H1 (cell line): Measurements from ENCODE around the gene ARID5B. TPM values are rescaled to one million over a fixed set of nuclear protein-coding genes. Genes with fewer than 3 reads are reported as not detected.

Experiments used
- CTCF ChIA-PET: fragments of 300-600 bp; sonication (Branson Sonifier 250); formaldehyde crosslinking; loops from one replicate; lab custom pipeline; 2021; ENCODE audit not compliant: partially characterized antibody; lab: Charles Lee
- POLR2A ChIA-PET: fragments of 300-600 bp; sonication (Branson Sonifier 250); formaldehyde crosslinking; loops from one replicate; lab custom pipeline; 2021; ENCODE audit warnings: inconsistent platforms; ENCODE audit not compliant: partially characterized antibody; lab: Charles Lee
- DNase-seq, 2 experiments: peaks; one replicate each; pipeline versions ENCODE4 v3.0.0 to v3.0.0-alpha.2; 2010 to 2022; ENCODE audit warnings: low spot score in 2 of 2, low read depth in 1 of 2, mixed read lengths in 1 of 2
- FAIRE-seq: peaks from 2 replicates; lab custom pipeline; 2011; peaks lifted over from hg19 to GRCh38; lab: Jason Lieb, UNC
- H2AFZ ChIP-seq: 2 replicates; pipeline ENCODE4 v1.8.1; 2012; ENCODE audit warnings: low read length, inconsistent platforms
- H2AK5ac ChIP-seq: 2 replicates; pipeline ENCODE4 v1.6.1; 2013; ENCODE audit warnings: low read depth, low read length
- H2BK120ac ChIP-seq: replicated peaks from 2 replicates; pipeline ENCODE3; 2013; ENCODE audit warnings: low read depth, low read length, inconsistent platforms
- H2BK12ac ChIP-seq: 2 replicates; pipeline ENCODE4 v1.6.1; 2013; ENCODE audit warnings: low read depth, low read length
- H2BK15ac ChIP-seq: 2 replicates; pipeline ENCODE4 v1.6.1; 2013; ENCODE audit warnings: low read length
- H2BK20ac ChIP-seq: 2 replicates; pipeline ENCODE4 v1.6.1; 2013; ENCODE audit warnings: low read length
- H2BK5ac ChIP-seq: 2 replicates; pipeline ENCODE4 v1.6.1; 2013; ENCODE audit warnings: low read depth, low read length
- H3K14ac ChIP-seq: 2 replicates; pipeline ENCODE4 v1.6.1; 2013; ENCODE audit warnings: inconsistent platforms; ENCODE audit not compliant: insufficient read length
- H3K18ac ChIP-seq: 2 replicates; pipeline ENCODE4 v1.6.1; 2013; ENCODE audit warnings: low read length; ENCODE audit errors: extremely low read depth
- H3K23ac ChIP-seq: 2 replicates; pipeline ENCODE4 v1.6.1; 2013; ENCODE audit warnings: inconsistent platforms; ENCODE audit not compliant: insufficient read length
- H3K23me2 ChIP-seq: 2 replicates; pipeline ENCODE4 v1.6.1; 2013; ENCODE audit warnings: low read depth, low read length
- H3K27ac ChIP-seq: 2 replicates; pipeline ENCODE4 v1.6.1; 2011; ENCODE audit warnings: low read depth, low read length, inconsistent platforms
- H3K27me3 ChIP-seq, 4 experiments: replicated peaks in 1 of 4; 1 replicate in 1 of 4; 2 replicates in 3 of 4; pipeline versions ENCODE4 v1.6.1 to v1.8.1; 2011 to 2013; ENCODE audit warnings: low read length in 3 of 4, mild to moderate bottlenecking in 3 of 4, inconsistent platforms in 2 of 4, mixed read lengths in 2 of 4, moderate library complexity in 1 of 4; ENCODE audit not compliant: control insufficient read depth in 3 of 4, insufficient read depth in 3 of 4; ENCODE audit errors: extremely low read depth in 1 of 4
- H3K36me3 ChIP-seq, 4 experiments: 2 replicates each; pipeline versions ENCODE4 v1.6.1 to v1.8.1; 2011 to 2013; ENCODE audit warnings: mild to moderate bottlenecking in 4 of 4, low read length in 3 of 4, moderate library complexity in 2 of 4, control low read depth in 1 of 4, inconsistent platforms in 1 of 4; ENCODE audit not compliant: insufficient read depth in 4 of 4, control insufficient read depth in 2 of 4
- H3K4ac ChIP-seq: replicated peaks from 2 replicates; pipeline ENCODE3; 2013; ENCODE audit warnings: low read length, low read depth, mixed read lengths, inconsistent platforms; ENCODE audit not compliant: insufficient read length
- H3K4me1 ChIP-seq, 4 experiments: replicated peaks in 1 of 4; 1 replicate in 1 of 4; 2 replicates in 3 of 4; pipeline versions ENCODE4 v1.6.1 to v1.8.1; 2011 to 2013; ENCODE audit warnings: low read length in 3 of 4, inconsistent platforms in 2 of 4, mixed read lengths in 1 of 4; ENCODE audit not compliant: insufficient read depth in 4 of 4, control insufficient read depth in 3 of 4
- H3K4me2 ChIP-seq, 2 experiments: 2 replicates each; pipeline versions ENCODE4 v1.6.1 to v1.8.1; 2011 to 2013; ENCODE audit warnings: low read depth in 2 of 2, low read length in 2 of 2, control low read depth in 1 of 2, inconsistent platforms in 1 of 2, mild to moderate bottlenecking in 1 of 2; ENCODE audit not compliant: insufficient read depth in 1 of 2
- H3K4me3 ChIP-seq, 4 experiments: fragments of 200-600, 300-600 bp in 1 of 4; sonication (generic), shearing (Covaris generic), sonication (Bioruptor Twin) in 1 of 4; 2 replicates each; pipeline versions ENCODE4 v1.5.1 to v1.8.1; 2011 to 2016; ENCODE audit warnings: low read length in 4 of 4, low read depth in 3 of 4, control low read depth in 2 of 4, inconsistent platforms in 2 of 4, mild to moderate bottlenecking in 2 of 4, mixed read lengths in 1 of 4, moderate library complexity in 1 of 4; ENCODE audit not compliant: insufficient read depth in 2 of 4; ENCODE audit errors: extremely low read depth in 1 of 4
- H3K56ac ChIP-seq: replicated peaks from 2 replicates; pipeline ENCODE3; 2013; ENCODE audit warnings: low read depth, mild to moderate bottlenecking, mixed read lengths, low read length, inconsistent platforms; ENCODE audit not compliant: insufficient read length
- H3K79me1 ChIP-seq: 2 replicates; pipeline ENCODE4 v1.6.1; 2013; ENCODE audit warnings: low read depth, low read length, control low read depth
- H3K79me2 ChIP-seq, 2 experiments: 2 replicates each; pipeline versions ENCODE4 v1.6.1 to v1.8.1; 2012 to 2013; ENCODE audit warnings: low read length in 2 of 2, mild to moderate bottlenecking in 2 of 2, inconsistent platforms in 1 of 2; ENCODE audit not compliant: insufficient read depth in 2 of 2, control insufficient read depth in 1 of 2
- H3K9ac ChIP-seq, 4 experiments: replicated peaks in 1 of 4; 1 replicate in 1 of 4; 2 replicates in 3 of 4; pipeline versions ENCODE4 v1.6.1 to v1.8.1; 2011 to 2013; ENCODE audit warnings: low read depth in 3 of 4, low read length in 3 of 4, control low read depth in 2 of 4, mild to moderate bottlenecking in 2 of 4, moderate library complexity in 2 of 4, inconsistent platforms in 1 of 4; ENCODE audit errors: extremely low read depth in 1 of 4
- H3K9me3 ChIP-seq, 2 experiments: 2 replicates each; pipeline versions ENCODE4 v1.6.1 to v1.8.1; 2012 to 2013; ENCODE audit warnings: mild to moderate bottlenecking in 2 of 2, moderate library complexity in 2 of 2, control low read depth in 1 of 2, inconsistent platforms in 1 of 2, low read depth in 1 of 2, low read length in 1 of 2, mixed read lengths in 1 of 2; ENCODE audit not compliant: insufficient read depth in 2 of 2
- H4K20me1 ChIP-seq, 2 experiments: replicated peaks in 1 of 2; 2 replicates each; pipeline versions ENCODE3 to v1.8.1; 2011 to 2013; ENCODE audit warnings: inconsistent platforms in 2 of 2, low read length in 2 of 2, mild to moderate bottlenecking in 1 of 2; ENCODE audit not compliant: insufficient read depth in 2 of 2, control insufficient read depth in 1 of 2
- H4K5ac ChIP-seq: 2 replicates; pipeline ENCODE4 v1.6.1; 2013; ENCODE audit warnings: low read length, low read depth, mixed read lengths, inconsistent platforms; ENCODE audit not compliant: insufficient read length
- H4K8ac ChIP-seq: 2 replicates; pipeline ENCODE4 v1.8.0; 2013; ENCODE audit warnings: mild to moderate bottlenecking, moderate library complexity, low read length, inconsistent platforms; ENCODE audit not compliant: insufficient read depth; ENCODE audit errors: extremely low read depth
- H4K91ac ChIP-seq: replicated peaks from 2 replicates; pipeline ENCODE3; 2013; ENCODE audit warnings: low read length, mixed read lengths, inconsistent platforms; ENCODE audit not compliant: insufficient read length
- ATF3 ChIP-seq: IDR thresholded peaks from 2 replicates; pipeline ENCODE4 v1.6.1; 2011; ENCODE audit warnings: low read depth, mild to moderate bottlenecking, low read length; ENCODE audit not compliant: insufficient read depth
- CEBPB ChIP-seq: IDR thresholded peaks from 2 replicates; pipeline ENCODE4 v1.6.1; 2012; ENCODE audit warnings: low read depth, low read length
- CREB1 ChIP-seq: IDR thresholded peaks from 2 replicates; pipeline ENCODE4 v1.6.1; 2012; ENCODE audit warnings: inconsistent platforms
- EP300 ChIP-seq, 2 experiments: IDR thresholded peaks; 1 replicate in 1 of 2; 2 replicates in 1 of 2; pipeline ENCODE4 v1.6.1; 2011 to 2012; ENCODE audit warnings: low read depth in 2 of 2, low read length in 2 of 2, mild to moderate bottlenecking in 2 of 2, borderline replicate concordance in 1 of 2, inconsistent platforms in 1 of 2, moderate library complexity in 1 of 2
- SAP30 ChIP-seq: fragments of 300-600 bp; sonication (generic); IDR thresholded peaks from 2 replicates; pipeline ENCODE4 v1.7.1; 2012; ENCODE audit warnings: low read length, moderate library complexity, mild to moderate bottlenecking, inconsistent platforms; ENCODE audit not compliant: insufficient read depth, insufficient replicate concordance
- SP4 ChIP-seq: IDR thresholded peaks from 2 replicates; pipeline ENCODE4 v1.6.1; 2012; ENCODE audit warnings: low read length, inconsistent platforms
- SRF ChIP-seq: IDR thresholded peaks from 2 replicates; pipeline ENCODE4 v1.6.1; 2011; ENCODE audit warnings: mild to moderate bottlenecking, low read depth, low read length, moderate library complexity
- SUZ12 ChIP-seq: fragments of 200-600 bp; sonication (generic); IDR thresholded peaks from 2 replicates; pipeline ENCODE4 v1.6.1; 2012; ENCODE audit warnings: mild to moderate bottlenecking, inconsistent platforms, low read length, moderate library complexity, mixed read lengths
- TAF1 ChIP-seq: IDR thresholded peaks from 2 replicates; pipeline ENCODE4 v1.6.1; 2011; ENCODE audit warnings: mild to moderate bottlenecking, low read depth, low read length
- WGBS, 2 experiments: shearing (Covaris generic) in 1 of 2; methylation state at CpG; one replicate each; pipeline versions ENCODE4 v1.1.6 to v1.1.7; 2013 to 2015; ENCODE audit warnings: low lambda C conversion rate in 2 of 2, mixed read lengths in 2 of 2, inconsistent platforms in 1 of 2, low coverage in 1 of 2, missing lambda C conversion rate in 1 of 2; ENCODE audit not compliant: insufficient replicate concordance in 2 of 2, insufficient coverage in 1 of 2, insufficient read length in 1 of 2; ENCODE audit errors: extremely low coverage in 1 of 2, missing lambda C conversion rate in 1 of 2; 5-methylcytosine and 5-hydroxymethylcytosine counted together
- polyA plus RNA-seq, 7 experiments: library from polyadenylated mRNA; depleted of rRNA in 3 of 7; stranded (reverse) in 5 of 7; unstranded in 2 of 7; fragments of >200 nt in 5 of 7; fragments of 200-250 nt in 2 of 7; gene quantifications; 1 replicate in 5 of 7; 2 replicates in 1 of 7; 4 replicates in 1 of 7; pipeline versions ENCODE4 v1.2.1 to v1.2.3, GENCODE V29; 2011 to 2013; ENCODE audit warnings: missing spikeins in 2 of 7, mixed read lengths in 2 of 7
- total RNA-seq: library from RNA; stranded (reverse); fragmentation: NEBNext Ultra II Directional; extraction: Animal tissue kit (Norgen Biotek cat#: 25700); gene quantifications from 2 replicates; pipeline ENCODE4 v1.2.1, GENCODE V29; 2021

ARID5B gene
- total and polyA plus RNA-seq, 2 of the 8 experiments (the other 6 are each of a cell fraction or from before 2014, with no cell fraction given) = 0.21 to 1.1 TPM

GRCh38 chr10:62085821-62086220 lies 184.3 kb downstream of the ARID5B start:
- Histone ChIP-seq H3K4me2 (no peak overlapping the region), H3K14ac (no peak overlapping the region), H3K23ac (no peak overlapping the region), H3K9me3 (no peaks in the 10 kb centered on the region), H3K27me3 (no peaks in the 10 kb centered on the region), H4K8ac (no peak overlapping the region), H3K79me2 (no peaks in the 10 kb centered on the region), H2BK120ac (no peak overlapping the region), H3K9ac (no peak overlapping the region), H4K20me1 (no peaks in the 10 kb centered on the region), H3K79me1 (no peaks in the 10 kb centered on the region), H3K56ac (no peak overlapping the region), H2BK5ac (no peak overlapping the region), H2AFZ (no peak overlapping the region), H2BK12ac (no peak overlapping the region)
- FAIRE-seq (no peak), DNase-seq (no peak)
- 88% methylated on average over 2 of the region's 2 CpGs; no CpG with 5 or more reads in 1 of the 2 experiments for WGBS, 2 experiments
- TF ChIP-seq ATF3 (no peak), TAF1 (no peak), SUZ12 (no peak), SAP30 (no peak), SRF (no peak), EP300 (IDR thresholded peaks at IDR 0.05; ENCODE audit: borderline replicate concordance in 1 of 2, low read depth in 2 of 2, low read length in 2 of 2) (no peak), CEBPB (no peak), CREB1 (no peak), SP4 (no peak)
- TF ChIP-seq, all 59 proteins: peak for 0
- H3K27ac ChIP-seq = no peak overlapping the region
- H2AK5ac ChIP-seq = no peak overlapping the region
- H2BK15ac ChIP-seq = no peak overlapping the region
- ChIA-PET POLR2A (no interaction called here), CTCF (no interaction called here)
- no peak overlapping the region for H4K5ac ChIP-seq
- H3K4me1 ChIP-seq = no peaks in the 10 kb centered on the region
- no peaks in the 10 kb centered on the region for H3K36me3 ChIP-seq
- no peak overlapping the region for H4K91ac ChIP-seq
- no peak overlapping the region for H3K4ac ChIP-seq
- H3K18ac ChIP-seq = no peak overlapping the region
- no peak overlapping the region for H3K4me3 ChIP-seq
- H2BK20ac ChIP-seq = no peak overlapping the region
- H3K23me2 ChIP-seq = no peaks in the 10 kb centered on the region
